Measurements from ENCODE around the gene ENTPD2.

ENTPD2 gene

DNA sequence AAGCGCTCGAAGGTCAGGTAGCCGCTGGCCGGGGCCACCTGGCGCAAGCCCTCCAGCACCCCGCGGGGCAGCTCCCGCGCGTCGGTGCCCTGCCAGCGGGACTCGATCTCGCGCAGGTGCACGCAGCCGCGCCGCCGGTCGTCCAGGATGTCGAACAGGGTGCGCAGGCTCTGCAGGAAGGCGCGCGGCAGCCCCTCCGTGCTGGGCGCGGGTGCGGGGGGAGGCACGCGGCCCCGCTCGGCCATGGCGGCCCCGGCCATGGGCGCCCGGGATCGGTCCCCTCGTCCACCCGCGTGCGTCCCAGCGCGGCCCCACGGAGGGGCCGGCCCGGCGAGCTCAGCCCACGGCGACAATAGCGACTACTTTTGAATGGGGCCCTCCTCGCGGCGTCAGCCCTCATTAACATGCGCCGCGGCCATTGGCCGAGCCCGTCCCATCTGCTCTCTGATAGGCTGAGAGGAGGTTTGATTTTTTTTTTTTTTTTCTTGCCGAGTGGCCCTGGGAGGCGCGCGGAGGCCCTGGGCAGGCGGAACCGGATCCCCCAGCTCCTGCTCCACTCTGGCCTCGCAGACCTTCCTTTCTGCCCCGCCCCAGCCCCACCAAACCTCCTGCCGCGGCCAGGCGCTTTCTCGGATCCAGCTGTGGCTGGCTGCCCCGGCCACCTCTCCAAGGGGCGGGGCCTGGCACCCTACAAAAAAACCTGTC lies 16.5 kb upstream of the ENTPD2 start, which contains the start of gene SAPCD2:
Gene SAPCD2 (minus strand): TSS at position 357 of the 705 bp plus-strand sequence. CDS start 97 bp downstream, at position 260.
- DNase-seq (ENCODE audit: low spot score) = peak; percentile 96
- CTCF ChIA-PET = interaction anchor here (0.6 to 6.0 kb wide), 12 partner anchors 10 to 166 kb away, joined by 3 to 76 read pairs (median 5); partner anchors contain the start of genes ABCA2 and NPDC1
- TF ChIP-seq, protein P1, sequence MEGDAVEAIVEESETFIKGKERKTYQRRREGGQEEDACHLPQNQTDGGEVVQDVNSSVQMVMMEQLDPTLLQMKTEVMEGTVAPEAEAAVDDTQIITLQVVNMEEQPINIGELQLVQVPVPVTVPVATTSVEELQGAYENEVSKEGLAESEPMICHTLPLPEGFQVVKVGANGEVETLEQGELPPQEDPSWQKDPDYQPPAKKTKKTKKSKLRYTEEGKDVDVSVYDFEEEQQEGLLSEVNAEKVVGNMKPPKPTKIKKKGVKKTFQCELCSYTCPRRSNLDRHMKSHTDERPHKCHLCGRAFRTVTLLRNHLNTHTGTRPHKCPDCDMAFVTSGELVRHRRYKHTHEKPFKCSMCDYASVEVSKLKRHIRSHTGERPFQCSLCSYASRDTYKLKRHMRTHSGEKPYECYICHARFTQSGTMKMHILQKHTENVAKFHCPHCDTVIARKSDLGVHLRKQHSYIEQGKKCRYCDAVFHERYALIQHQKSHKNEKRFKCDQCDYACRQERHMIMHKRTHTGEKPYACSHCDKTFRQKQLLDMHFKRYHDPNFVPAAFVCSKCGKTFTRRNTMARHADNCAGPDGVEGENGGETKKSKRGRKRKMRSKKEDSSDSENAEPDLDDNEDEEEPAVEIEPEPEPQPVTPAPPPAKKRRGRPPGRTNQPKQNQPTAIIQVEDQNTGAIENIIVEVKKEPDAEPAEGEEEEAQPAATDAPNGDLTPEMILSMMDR (conservative IDR thresholded peaks at IDR 0.05; ENCODE audit: low read depth) = no peak
- H3K27ac ChIP-seq = peak within 1 kb of the TSS; percentile 85
- POLR2A ChIA-PET (ENCODE audit: low non-redundant PET) = interaction anchor here (0.6 to 2.4 kb wide), 7 partner anchors 13 to 192 kb away, joined by 3 to 15 read pairs (median 3); partner anchors contain the start of gene MAN1B1

DNA sequence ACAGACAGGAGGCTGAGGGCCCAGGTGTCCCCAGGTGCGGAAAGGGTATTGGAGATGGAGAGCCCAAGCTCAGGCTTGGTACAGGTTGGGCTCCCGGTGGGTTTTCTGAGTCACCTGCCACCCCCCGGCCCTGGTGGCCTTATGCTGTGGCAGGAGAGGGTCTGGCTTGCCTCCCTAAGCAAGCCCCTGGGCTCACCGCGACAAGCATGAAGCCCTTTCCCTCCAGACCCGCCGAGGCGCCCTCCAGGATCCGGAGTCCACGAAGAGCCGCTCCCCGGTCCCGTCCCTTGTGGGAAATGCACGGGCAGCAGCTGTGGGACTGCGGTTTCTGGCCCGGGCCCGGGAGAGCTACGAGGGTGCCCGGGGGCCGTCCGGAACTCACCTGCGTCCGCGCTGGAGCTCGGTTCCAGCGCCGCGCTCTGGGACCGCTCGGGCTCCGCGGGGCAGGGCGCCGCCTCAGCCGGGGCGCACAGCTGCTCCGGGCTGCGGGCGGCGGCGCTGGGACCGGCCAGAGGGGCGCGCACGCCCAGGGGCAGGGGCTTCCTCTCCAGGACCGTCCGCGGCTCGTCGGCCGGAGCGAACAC lies 15.7 kb upstream of the ENTPD2 start:
- POLR2A ChIA-PET (ENCODE audit: low non-redundant PET) = interaction anchor here (0.5 to 2.4 kb wide), 4 partner anchors 14 to 45 kb away, joined by 3 to 15 read pairs (median 4); partner anchors contain the start of gene MAN1B1
- CTCF ChIA-PET = interaction anchor here (0.7 to 6.0 kb wide), 12 partner anchors 10 to 226 kb away, joined by 3 to 76 read pairs (median 5); partner anchors contain the start of genes ABCA2, MAN1B1 and NPDC1
- H3K27ac ChIP-seq = peak overlapping the region; percentile 85
- DNase-seq (ENCODE audit: low spot score) = no peak
- TF ChIP-seq, protein P1 (conservative IDR thresholded peaks at IDR 0.05; ENCODE audit: low read depth) = no peak

GRCh38 chr9:137068539-137069507 lies 15.0 kb upstream of the ENTPD2 start:
- DNase-seq (ENCODE audit: low spot score) = no peak
- H3K27ac ChIP-seq = peak overlapping the region; percentile 85
- ChIA-PET CTCF (interaction anchor here (0.7 to 6.0 kb wide), 17 partner anchors 8 to 226 kb away, joined by 3 to 76 read pairs (median 10); partner anchors contain the start of genes ABCA2, MAN1B1, NPDC1 and UAP1L1), POLR2A (ENCODE audit: low non-redundant PET) (interaction anchor here (0.5 to 2.4 kb wide), 3 partner anchors 14 to 46 kb away, joined by 3 to 15 read pairs (median 4); partner anchors contain the start of gene MAN1B1)
- TF ChIP-seq, protein P1 (conservative IDR thresholded peaks at IDR 0.05; ENCODE audit: low read depth) = no peak

DNA sequence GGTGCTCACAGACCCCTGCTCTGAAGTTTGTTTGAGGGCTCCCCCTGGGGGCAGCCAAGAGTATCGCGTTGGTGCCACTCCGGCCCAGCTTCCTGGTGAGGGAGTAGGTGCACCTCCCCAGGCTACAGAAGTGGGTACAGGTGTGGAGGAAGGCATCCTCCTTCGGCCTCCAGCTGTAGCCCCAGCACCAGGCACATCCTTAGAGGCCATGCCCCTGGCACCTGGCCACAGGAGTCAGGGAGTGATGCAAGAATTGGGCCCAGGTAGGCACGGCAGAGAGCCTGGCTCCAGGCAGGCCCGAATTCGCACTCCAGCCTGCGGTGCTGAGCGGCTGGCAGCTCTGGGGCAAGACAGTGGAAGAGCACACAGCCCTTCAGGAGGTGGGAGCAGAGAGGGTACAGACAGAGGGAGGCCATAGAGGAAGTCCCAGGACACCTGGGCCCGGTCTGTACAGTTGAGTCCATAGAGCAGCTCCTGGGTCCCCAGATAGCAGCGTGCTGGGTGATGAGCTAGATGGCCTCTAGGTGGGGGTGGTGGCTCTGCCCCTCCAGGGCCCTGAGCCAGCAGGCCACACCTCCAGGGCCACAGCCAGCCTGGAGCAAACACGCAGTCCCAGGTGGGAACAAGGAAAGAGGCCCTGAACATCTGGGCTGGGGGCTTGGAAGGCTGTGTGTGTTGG lies 14.1 kb upstream of the ENTPD2 start:
- POLR2A ChIA-PET (ENCODE audit: low non-redundant PET) = interaction anchor here (0.7 to 1.0 kb wide), 2 partner anchors 12 to 121 kb away, joined by 3 to 6 read pairs; no protein-coding TSS in a partner anchor
- H3K27ac ChIP-seq = peak overlapping the region; percentile 85

More for the DNA sequence above, 14.1 kb upstream of the ENTPD2 start:
- CTCF ChIA-PET = interaction anchor here (0.5 to 6.0 kb wide), 22 partner anchors 9 to 881 kb away, joined by 3 to 76 read pairs (median 7); partner anchors contain the start of genes DPP7, NPDC1 and UAP1L1
- TF ChIP-seq, protein P1 (conservative IDR thresholded peaks at IDR 0.05; ENCODE audit: low read depth) = peak; percentile 97
- peak; percentile 90 for DNase-seq (ENCODE audit: low spot score)
